Fibroblast of lung (primary cell): ENCODE results near the gene HERC2. TPM values are rescaled to one million over a fixed set of nuclear protein-coding genes. Genes with fewer than 3 reads are reported as not detected.

ENCODE experiments used
- DNase-seq, 2 donors: peaks; one replicate each; pipeline versions ENCODE4 v3.0.0 to v3.0.0-alpha.2; 2010; ENCODE audit warnings: low read depth in 2 of 2
- H2AFZ ChIP-seq: 2 replicates; pipeline ENCODE4 v1.5.1; 2012; ENCODE audit warnings: low read length, control low read depth, inconsistent platforms
- H3K27ac ChIP-seq: 2 replicates; pipeline ENCODE4 v1.5.1; 2011; ENCODE audit warnings: low read length, control low read depth; ENCODE audit not compliant: insufficient read depth
- H3K27me3 ChIP-seq: 2 replicates; pipeline ENCODE4 v1.5.1; 2011; ENCODE audit warnings: mild to moderate bottlenecking, low read length; ENCODE audit not compliant: control insufficient read depth, insufficient read depth
- H3K36me3 ChIP-seq: 2 replicates; pipeline ENCODE4 v1.5.1; 2011; ENCODE audit warnings: low read length; ENCODE audit not compliant: control insufficient read depth, insufficient read depth
- H3K4me1 ChIP-seq: 2 replicates; pipeline ENCODE4 v1.5.1; 2011; ENCODE audit warnings: low read length; ENCODE audit not compliant: control insufficient read depth, insufficient read depth; ENCODE audit errors: extremely low read depth
- H3K4me2 ChIP-seq: 2 replicates; pipeline ENCODE4 v1.5.1; 2011; ENCODE audit warnings: low read length, control low read depth; ENCODE audit not compliant: insufficient read depth; ENCODE audit errors: extremely low read depth
- H3K4me3 ChIP-seq, 4 experiments: fragments of 200-600 bp in 1 of 4; sonication (generic) in 1 of 4; replicated peaks in 1 of 4; 2 replicates each; pipeline ENCODE4 v1.5.1; 2011 to 2016; ENCODE audit warnings: low read length in 4 of 4, low read depth in 3 of 4, mild to moderate bottlenecking in 3 of 4, control low read depth in 2 of 4, inconsistent platforms in 1 of 4, mixed read lengths in 1 of 4; ENCODE audit not compliant: insufficient read depth in 1 of 4; ENCODE audit errors: control extremely low read depth in 1 of 4
- H3K79me2 ChIP-seq: 2 replicates; pipeline ENCODE4 v1.5.1; 2012; ENCODE audit warnings: mild to moderate bottlenecking, low read length, inconsistent platforms; ENCODE audit not compliant: control insufficient read depth, insufficient read depth
- H3K9ac ChIP-seq: 2 replicates; pipeline ENCODE4 v1.5.1; 2011; ENCODE audit warnings: mild to moderate bottlenecking, low read length, control low read depth; ENCODE audit not compliant: insufficient read depth
- H3K9me3 ChIP-seq: 2 replicates; pipeline ENCODE4 v1.5.1; 2012; ENCODE audit warnings: low read depth, low read length; ENCODE audit not compliant: control insufficient read depth, insufficient read depth
- H4K20me1 ChIP-seq: 2 replicates; pipeline ENCODE4 v1.5.1; 2011; ENCODE audit warnings: low read length; ENCODE audit not compliant: control insufficient read depth, insufficient read depth; ENCODE audit errors: extremely low read depth
- CTCF ChIP-seq, 2 donors: IDR thresholded peaks in 1 of 2; conservative IDR thresholded peaks in 1 of 2; 1 replicate in 1 of 2; 2 replicates in 1 of 2; pipeline ENCODE4 v1.5.1; 2011 to 2012; ENCODE audit warnings: low read length in 2 of 2, control low read depth in 1 of 2, inconsistent platforms in 1 of 2, low read depth in 1 of 2, mild to moderate bottlenecking in 1 of 2
- EZH2 ChIP-seq: IDR thresholded peaks from 2 replicates; pipeline ENCODE4 v1.5.1; 2012; ENCODE audit warnings: low read length, control low read depth, mild to moderate bottlenecking; ENCODE audit errors: missing control alignments
- polyA plus RNA-seq, 2 donors: library from polyadenylated mRNA; depleted of rRNA in 1 of 2; stranded (reverse) in 1 of 2; unstranded in 1 of 2; fragments of >200 nt; gene quantifications; 2 replicates each; pipeline ENCODE4 v1.2.1, GENCODE V29; 2011 to 2012; ENCODE audit warnings: missing spikeins in 1 of 2
- total RNA-seq: library from RNA; depleted of rRNA; stranded (reverse); fragments of >200 nt; gene quantifications from 2 replicates; pipeline ENCODE4 v1.2.1, GENCODE V29; 2014

Gene HERC2
- total and polyA plus RNA-seq, 2 donors (not counting 1 experiment from before 2014, with no cell fraction given): 12.4 to 55.8 TPM

GRCh38 chr15:28112962-28113361 is 209.0 kb downstream of the HERC2 start:
- no peak overlapping the region for H3K4me3 ChIP-seq
- DNase-seq: no peak
- H3K79me2 ChIP-seq: no peaks in the 10 kb centered on the region
- no peak overlapping the region for H3K27ac ChIP-seq
- no peaks in the 10 kb centered on the region for H4K20me1 ChIP-seq
- no peaks in the 10 kb centered on the region for H3K9me3 ChIP-seq
- H3K9ac ChIP-seq: no peak overlapping the region
- no peaks in the 10 kb centered on the region for H3K27me3 ChIP-seq
- H3K4me1 ChIP-seq: no peaks in the 10 kb centered on the region
- peaks cover 17% of the 10 kb centered on the region for H3K36me3 ChIP-seq
- no peak overlapping the region for H2AFZ ChIP-seq
- H3K4me2 ChIP-seq: no peak overlapping the region
- TF ChIP-seq EZH2 (no peak), CTCF (conservative IDR thresholded peaks at IDR 0.05 in 1 of 2, IDR thresholded peaks at IDR 0.05 in 1 of 2; ENCODE audit: low read depth in 1 of 2, low read length in 2 of 2) (no peak)

GRCh38 chr15:28112101-28112760 is 209.7 kb downstream of the HERC2 start:
- Histone ChIP-seq H3K9me3 (no peaks in the 10 kb centered on the region), H3K4me2 (no peak overlapping the region), H3K9ac (no peak overlapping the region), H3K79me2 (no peaks in the 10 kb centered on the region), H3K4me1 (no peaks in the 10 kb centered on the region), H3K36me3 (peaks cover 17% of the 10 kb centered on the region), H2AFZ (no peak overlapping the region), H3K27me3 (no peaks in the 10 kb centered on the region), H4K20me1 (no peaks in the 10 kb centered on the region), H3K27ac (no peak overlapping the region), H3K4me3 (no peak overlapping the region)
- no peak for DNase-seq
- TF ChIP-seq EZH2 (no peak), CTCF (conservative IDR thresholded peaks at IDR 0.05 in 1 of 2, IDR thresholded peaks at IDR 0.05 in 1 of 2; ENCODE audit: low read depth in 1 of 2, low read length in 2 of 2) (no peak)

DNA sequence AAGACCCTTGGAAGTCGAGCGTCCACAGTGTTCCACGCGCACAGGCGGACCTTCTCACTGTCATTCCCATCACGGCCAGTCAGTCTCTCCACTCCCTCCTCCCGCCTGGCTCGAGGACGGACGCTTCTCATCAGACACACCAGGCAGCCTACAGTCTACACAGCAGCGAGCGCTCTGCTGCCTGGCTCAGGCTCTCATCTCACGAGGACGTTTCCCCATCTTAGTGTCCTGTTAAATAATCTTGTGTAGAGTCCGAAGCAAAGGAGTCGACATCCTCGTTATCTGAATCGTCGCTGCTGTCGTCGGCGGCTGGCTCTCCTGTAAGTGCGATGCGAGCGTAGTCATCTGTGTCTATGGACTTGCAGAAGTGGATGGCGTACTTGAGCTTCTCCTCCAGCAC is 210.4 kb downstream of the HERC2 start:
- Histone ChIP-seq H3K36me3 (peaks cover 17% of the 10 kb centered on the region), H2AFZ (no peak overlapping the region), H3K4me3 (no peak overlapping the region), H3K9ac (no peak overlapping the region), H3K27ac (no peak overlapping the region), H3K79me2 (no peaks in the 10 kb centered on the region), H3K4me1 (no peaks in the 10 kb centered on the region), H3K9me3 (no peaks in the 10 kb centered on the region), H4K20me1 (no peaks in the 10 kb centered on the region), H3K4me2 (no peak overlapping the region), H3K27me3 (no peaks in the 10 kb centered on the region)
- no peak for DNase-seq
- TF ChIP-seq EZH2 (no peak), CTCF (conservative IDR thresholded peaks at IDR 0.05 in 1 of 2, IDR thresholded peaks at IDR 0.05 in 1 of 2; ENCODE audit: low read depth in 1 of 2, low read length in 2 of 2) (no peak)
